ENCODE results near the gene FTL. TPM values are rescaled to one million over a fixed set of nuclear protein-coding genes. Genes with fewer than 3 reads are reported as not detected.

The FTL gene
- total and polyA plus RNA-seq, 8 donors = 1,292 to 8,824 (median 3,975) TPM

- Histone ChIP-seq H3K9me3 (no peaks in the 10 kb centered on the region), H3K4me3 (peak overlapping the region; percentile 77 to 98 (median 90)), H3K27me3 (no peaks in the 10 kb centered on the region), H3K27ac (peak overlapping the region; percentile 93 to 97 (median 96)), H3K36me3 (peaks cover 18 to 37% (median 33%) of the 10 kb centered on the region in 4 donors), H3K4me1 (peaks cover 42 to 91% (median 67%) of the 10 kb centered on the region in 4 donors)
- intact Hi-C loops (cut with DNase I; ENCODE audit: low total_unique reads) = no loop called here
- peak in 1 of 2 donors; percentile 56 for DNase-seq
- 9 to 17% (median 13%) methylated on average over 19 of the region's 19 CpGs for WGBS, 5 donors
- TF ChIP-seq POLR2A (IDR thresholded peaks at IDR 0.05) = no peak
- no peak for TF ChIP-seq CTCF (IDR thresholded peaks at IDR 0.05)
- no peak for TF ChIP-seq EP300 (IDR thresholded peaks at IDR 0.05)
- no peak for TF ChIP-seq POLR2AphosphoS5 (IDR thresholded peaks at IDR 0.05)
Measured at GRCh38 chr19:48964205-48965039, 687 bp upstream of the FTL start.

GRCh38 chr19:48965806-48966540, 864 bp downstream of the FTL start:
- Histone ChIP-seq H3K4me1 (peaks cover 42 to 88% (median 66%) of the 10 kb centered on the region in 4 donors), H3K27me3 (no peaks in the 10 kb centered on the region), H3K9me3 (no peaks in the 10 kb centered on the region), H3K27ac (peak overlapping the region; percentile 93 to 97 (median 96)), H3K36me3 (peaks cover 31 to 50% (median 46%) of the 10 kb centered on the region in 4 donors), H3K4me3 (peak overlapping the region; percentile 77 to 98 (median 90))
- 8 to 16% (median 8%) methylated on average over 16 to 36 of the region's 36 CpGs for WGBS, 5 donors
- intact Hi-C loops (cut with DNase I; ENCODE audit: low total_unique reads) = no loop called here
- TF ChIP-seq CTCF (IDR thresholded peaks at IDR 0.05) (no peak), POLR2AphosphoS5 (IDR thresholded peaks at IDR 0.05) (peak; percentile 1 to 86 (median 36))
- peak; percentile 87 to 95 for DNase-seq

GRCh38 chr19:48966541-48967345, 1.6 kb downstream of the FTL start:
- 67 to 76% (median 71%) methylated on average over 10 of the region's 10 CpGs for WGBS, 5 donors
- Histone ChIP-seq H3K4me3 (peak overlapping the region; percentile 77 to 98 (median 90)), H3K27me3 (no peaks in the 10 kb centered on the region), H3K27ac (peak overlapping the region; percentile 93 to 97 (median 96)), H3K4me1 (peaks cover 42 to 85% (median 64%) of the 10 kb centered on the region in 4 donors), H3K36me3 (peaks cover 31 to 56% (median 53%) of the 10 kb centered on the region in 4 donors), H3K9me3 (no peaks in the 10 kb centered on the region)
- TF ChIP-seq POLR2A (IDR thresholded peaks at IDR 0.05) (peak in 1 of 4 donors; percentile 5), CTCF (IDR thresholded peaks at IDR 0.05) (no peak)
- intact Hi-C loops (cut with DNase I; ENCODE audit: low total_unique reads) = no loop called here
- DNase-seq = no peak
